PC-9 (cell line): Measurements from ENCODE around the gene ST8SIA4.

Experiments
- EZH2 ChIP-seq: fragments of 200-600 bp; sonication (generic); IDR thresholded peaks from 2 replicates; pipeline ENCODE4 v1.8.0; 2017; ENCODE audit warnings: antibody characterized with exemption, low read depth
- TF ChIP-seq, protein P1 (sequence below): fragments of 200-600 bp; sonication (generic); conservative IDR thresholded peaks from 2 replicates; pipeline ENCODE4 v1.6.1; 2017; ENCODE audit warnings: mixed run types, antibody characterized with exemption, mild to moderate bottlenecking, moderate library complexity

DNA sequence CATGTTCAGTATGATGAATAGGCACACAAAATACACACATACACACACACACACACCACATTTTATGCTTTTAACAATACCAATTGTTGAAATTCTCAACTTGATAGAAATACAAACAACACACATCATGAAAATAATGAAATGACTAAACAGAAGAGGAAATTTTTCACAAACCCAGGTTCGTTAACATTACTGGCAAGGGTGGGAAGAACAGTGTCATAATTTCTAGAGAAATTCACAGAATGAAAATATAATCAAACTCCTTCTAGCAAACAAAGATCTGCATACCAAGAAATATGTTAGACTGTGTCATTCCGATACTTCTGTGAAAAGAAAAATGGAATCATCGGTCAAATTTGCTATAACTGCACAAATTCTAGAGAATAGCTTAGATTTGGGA, 41.9 kb downstream of the ST8SIA4 start:
- TF ChIP-seq, protein P1, sequence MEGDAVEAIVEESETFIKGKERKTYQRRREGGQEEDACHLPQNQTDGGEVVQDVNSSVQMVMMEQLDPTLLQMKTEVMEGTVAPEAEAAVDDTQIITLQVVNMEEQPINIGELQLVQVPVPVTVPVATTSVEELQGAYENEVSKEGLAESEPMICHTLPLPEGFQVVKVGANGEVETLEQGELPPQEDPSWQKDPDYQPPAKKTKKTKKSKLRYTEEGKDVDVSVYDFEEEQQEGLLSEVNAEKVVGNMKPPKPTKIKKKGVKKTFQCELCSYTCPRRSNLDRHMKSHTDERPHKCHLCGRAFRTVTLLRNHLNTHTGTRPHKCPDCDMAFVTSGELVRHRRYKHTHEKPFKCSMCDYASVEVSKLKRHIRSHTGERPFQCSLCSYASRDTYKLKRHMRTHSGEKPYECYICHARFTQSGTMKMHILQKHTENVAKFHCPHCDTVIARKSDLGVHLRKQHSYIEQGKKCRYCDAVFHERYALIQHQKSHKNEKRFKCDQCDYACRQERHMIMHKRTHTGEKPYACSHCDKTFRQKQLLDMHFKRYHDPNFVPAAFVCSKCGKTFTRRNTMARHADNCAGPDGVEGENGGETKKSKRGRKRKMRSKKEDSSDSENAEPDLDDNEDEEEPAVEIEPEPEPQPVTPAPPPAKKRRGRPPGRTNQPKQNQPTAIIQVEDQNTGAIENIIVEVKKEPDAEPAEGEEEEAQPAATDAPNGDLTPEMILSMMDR, result no peak
- TF ChIP-seq EZH2, result no peak
